ENCODE measurements around the gene OR6C1. TPM values are rescaled to one million over a fixed set of nuclear protein-coding genes. Genes with fewer than 3 reads are reported as not detected.
"Not testable (repeated sequence)": the region's sequence is repeated elsewhere in the genome, so short reads cannot be mapped to it uniquely, and the experiment has no call there.

Gene OR6C1
- total and polyA plus RNA-seq, 10 of the 15 experiments (the other 5 are each of a cell fraction or from before 2014, with no cell fraction given), result not detected

DNA sequence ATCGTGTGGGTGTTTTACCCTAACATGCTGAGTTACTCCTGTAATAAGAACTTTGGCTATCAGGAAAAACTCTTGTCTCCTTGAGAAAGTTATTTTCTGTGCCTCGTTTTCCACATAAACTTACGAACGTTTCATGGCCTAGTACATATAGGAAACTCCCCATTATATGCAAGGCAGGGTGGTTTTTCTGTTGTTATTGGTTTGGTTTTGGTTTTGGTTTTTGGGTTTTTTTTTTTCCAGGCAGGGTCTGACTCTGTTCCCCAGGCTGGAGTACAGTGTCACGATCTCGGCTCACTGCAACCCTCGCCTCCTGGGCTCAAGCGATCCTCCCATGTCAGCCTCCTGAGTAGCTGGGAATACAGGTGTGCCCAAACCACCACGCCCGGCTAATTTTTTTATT, 21.9 kb downstream of the OR6C1 start:
- no peaks in the 10 kb centered on the region for H4K20me1 ChIP-seq (ENCODE audit: control insufficient read depth, insufficient read depth)
- RAD21 ChIA-PET (ENCODE audit: unreplicated experiment), result no interaction called here
- H3K4me2 ChIP-seq (ENCODE audit: control insufficient read depth, insufficient read depth), result no peak overlapping the region
- H3K27ac ChIP-seq (ENCODE audit: control insufficient read depth, insufficient read depth), result no peak overlapping the region
- H3K4me3 ChIP-seq, result no peak overlapping the region
- WGBS (ENCODE audit: insufficient coverage, insufficient replicate concordance, low lambda C conversion rate, missing lambda C conversion rate), result 34% methylated on average over 10 of the region's 10 CpGs
- DNase-seq (ENCODE audit: low read depth, low spot score) (no peak), FAIRE-seq (no peak), ATAC-seq (no peak)
- H3K36me3 ChIP-seq (ENCODE audit: control insufficient read depth in 2 of 2, insufficient read depth in 2 of 2, low read length in 1 of 2), result no peaks in the 10 kb centered on the region
- in situ Hi-C loops (cut with MboI) (no loop called here), intact Hi-C loops (cut with micrococcal nuclease; ENCODE audit: unreplicated experiment) (no loop called here)
- POLR2A ChIA-PET, result interaction anchor here (0.7 kb wide), 1 partner anchor 538 kb away, joined by 3 read pairs; no protein-coding TSS in a partner anchor
- no peaks in the 10 kb centered on the region for H3K4me1 ChIP-seq (ENCODE audit: control insufficient read depth, insufficient read depth, low read length)
- H3K9ac ChIP-seq (ENCODE audit: control insufficient read depth, insufficient read depth, low read length), result no peak overlapping the region
- H3K27me3 ChIP-seq (replicated peaks in 1 of 2; ENCODE audit: control insufficient read depth in 2 of 2, insufficient read depth in 2 of 2, low read length in 1 of 2), result no peaks in the 10 kb centered on the region
- SMC1A ChIA-PET (ENCODE audit: uncharacterized antibody, unreplicated experiment), result no interaction called here
- TF ChIP-seq E2F4 (IDR thresholded peaks at IDR 0.05; ENCODE audit: low read depth, low read length), result no peak
- CTCF ChIA-PET, result no interaction called here
- H3K79me2 ChIP-seq (ENCODE audit: control insufficient read depth, insufficient read depth, low read length), result no peaks in the 10 kb centered on the region
- H3K9me3 ChIP-seq (replicated peaks; ENCODE audit: control insufficient read depth, insufficient read depth, low read length), result no peaks in the 10 kb centered on the region
- no peak overlapping the region for H2AFZ ChIP-seq (ENCODE audit: control insufficient read depth, low read depth, low read length)
- BruUV-seq (replicated peaks), result no TSS peak

GRCh38 chr12:55355338-55355737, 41.2 kb downstream of the OR6C1 start:
- SMC1A ChIA-PET (ENCODE audit: uncharacterized antibody, unreplicated experiment); CTCF ChIA-PET; H3K4me1 ChIP-seq (ENCODE audit: control insufficient read depth, insufficient read depth, low read length); intact Hi-C loops (cut with micrococcal nuclease; ENCODE audit: unreplicated experiment); RAD21 ChIA-PET (ENCODE audit: unreplicated experiment); H3K4me3 ChIP-seq; H3K4me2 ChIP-seq (ENCODE audit: control insufficient read depth, insufficient read depth); BruUV-seq (replicated peaks); ATAC-seq; H3K9ac ChIP-seq (ENCODE audit: control insufficient read depth, insufficient read depth, low read length); H2AFZ ChIP-seq (ENCODE audit: control insufficient read depth, low read depth, low read length); POLR2A ChIA-PET; H3K27me3 ChIP-seq (replicated peaks in 1 of 2; ENCODE audit: control insufficient read depth in 2 of 2, insufficient read depth in 2 of 2, low read length in 1 of 2); H3K9me3 ChIP-seq (replicated peaks; ENCODE audit: control insufficient read depth, insufficient read depth, low read length); FAIRE-seq; H3K36me3 ChIP-seq (ENCODE audit: control insufficient read depth in 2 of 2, insufficient read depth in 2 of 2, low read length in 1 of 2); H3K79me2 ChIP-seq (ENCODE audit: control insufficient read depth, insufficient read depth, low read length); H4K20me1 ChIP-seq (ENCODE audit: control insufficient read depth, insufficient read depth); H3K27ac ChIP-seq (ENCODE audit: control insufficient read depth, insufficient read depth); in situ Hi-C loops (cut with MboI); DNase-seq (ENCODE audit: low read depth, low spot score): not testable (repeated sequence)
- 18% methylated on average over 4 of the region's 4 CpGs for WGBS (ENCODE audit: insufficient coverage, insufficient replicate concordance, low lambda C conversion rate, missing lambda C conversion rate)
